GM18502 (cell line): Measurements from ENCODE around the gene DBP.
"Not testable (repeated sequence)": the region's sequence is repeated elsewhere in the genome, so short reads cannot be mapped to it uniquely, and the experiment has no call there.

Source experiments
- ATAC-seq: cut with Tn5 transposase; IDR thresholded peaks from one replicate; pipeline ENCODE4 v1.9.1; 2021; ENCODE audit warnings: mild to moderate bottlenecking; ENCODE audit not compliant: unreplicated experiment, poor library complexity

Gene DBP

DNA sequence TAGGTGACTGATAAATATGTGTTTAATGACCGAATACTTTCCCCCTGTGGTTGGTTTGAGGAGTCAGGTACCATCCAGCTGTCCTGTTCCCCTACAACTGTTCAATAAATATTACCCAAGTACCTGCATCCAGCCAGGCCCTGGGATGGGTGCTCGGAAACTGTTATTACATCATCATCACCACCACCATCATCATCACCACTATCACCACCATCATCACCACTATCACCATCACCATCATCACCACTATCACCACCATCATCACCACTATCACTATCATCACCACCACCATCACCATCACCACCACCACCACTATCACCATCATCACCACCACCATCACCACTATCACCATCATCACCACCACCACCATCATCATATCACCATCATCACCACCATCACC, 31.6 kb upstream of the DBP start:
- ATAC-seq: no peak

GRCh38 chr19:48668332-48668731, 31.2 kb upstream of the DBP start:
- no peak for ATAC-seq

DNA sequence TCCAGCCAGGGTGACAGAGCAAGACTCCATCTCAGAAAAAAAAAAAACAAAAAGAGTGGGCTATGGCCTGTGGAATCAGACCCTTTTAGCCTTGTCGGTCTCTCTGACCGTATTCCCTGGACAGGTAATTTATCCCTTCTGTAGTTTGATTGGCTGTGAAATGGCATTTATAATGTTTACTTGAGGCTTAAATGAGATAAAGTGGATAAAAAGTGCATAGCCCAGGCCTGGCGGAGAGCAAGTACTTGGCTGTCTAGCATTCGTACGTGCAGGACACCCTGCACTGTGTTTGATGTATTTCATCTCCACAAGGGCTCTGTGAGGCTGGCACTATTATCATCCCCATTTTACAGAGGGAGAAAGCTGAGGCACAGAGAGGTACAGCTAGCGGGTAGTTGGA, 28.6 kb upstream of the DBP start:
- no peak for ATAC-seq

DNA sequence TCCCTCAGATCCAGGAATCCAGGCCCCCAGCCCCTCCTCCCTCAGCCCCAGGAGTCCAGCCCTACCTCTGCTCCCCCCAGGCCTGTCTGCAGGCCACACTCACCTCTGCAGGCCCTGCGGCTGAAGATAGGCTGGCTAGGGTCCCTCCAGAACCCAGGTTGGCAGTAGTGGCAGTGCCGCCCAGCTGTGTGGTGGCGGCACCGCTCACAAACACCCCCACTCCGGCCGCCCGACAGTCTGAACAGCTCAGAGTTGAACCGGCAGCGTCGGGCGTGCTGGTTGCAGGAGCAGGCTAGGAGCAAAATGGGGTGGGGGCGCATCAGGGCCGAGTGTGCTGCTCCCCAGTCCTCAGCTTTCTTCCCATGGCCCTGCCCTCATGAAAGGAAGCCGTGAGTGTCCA, 27.3 kb upstream of the DBP start:
- no peak for ATAC-seq

DNA sequence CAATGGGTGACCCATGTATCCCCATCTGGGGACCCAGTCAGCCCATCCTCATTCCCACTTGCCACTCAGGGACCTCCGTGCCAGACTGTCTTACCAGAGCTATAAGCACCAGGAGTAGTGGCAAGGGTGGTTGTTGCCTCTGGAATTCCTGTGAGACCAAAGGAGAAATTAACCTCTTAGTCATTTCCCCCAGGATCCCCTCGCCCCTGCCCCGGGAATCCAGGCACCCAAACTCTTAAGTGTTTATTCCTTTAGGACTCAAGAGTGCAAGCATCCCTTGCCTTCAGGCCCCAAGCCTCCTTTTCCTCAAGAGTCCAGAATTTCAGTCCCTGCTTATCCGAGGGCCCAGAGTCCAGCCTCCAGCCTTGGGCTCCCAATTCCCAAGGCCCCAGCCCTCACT, 26.5 kb upstream of the DBP start:
- ATAC-seq: no peak

DNA sequence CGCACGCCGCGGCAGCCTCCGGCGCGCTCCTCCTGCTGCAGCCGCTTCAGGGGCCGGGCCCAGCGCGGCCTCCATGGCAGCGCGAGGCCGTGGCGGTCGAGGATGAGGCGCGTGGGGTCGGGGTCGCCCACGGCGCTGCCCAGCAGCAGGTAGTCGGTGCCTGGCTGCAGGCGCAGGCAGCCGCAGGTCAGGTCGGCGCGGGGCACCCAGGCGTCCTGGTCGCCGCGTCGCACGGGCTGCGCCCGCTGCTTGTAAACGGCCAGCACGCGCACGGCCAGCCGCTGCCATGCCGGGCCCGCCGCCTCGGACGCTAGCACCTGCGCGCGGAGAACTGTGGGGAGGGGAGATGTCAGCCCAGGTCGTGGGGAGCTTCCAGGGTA, 24.5 kb upstream of the DBP start:
- ATAC-seq: no peak

GRCh38 chr19:48660852-48661710, 23.9 kb upstream of the DBP start:
- ATAC-seq: peak; percentile 86

DNA sequence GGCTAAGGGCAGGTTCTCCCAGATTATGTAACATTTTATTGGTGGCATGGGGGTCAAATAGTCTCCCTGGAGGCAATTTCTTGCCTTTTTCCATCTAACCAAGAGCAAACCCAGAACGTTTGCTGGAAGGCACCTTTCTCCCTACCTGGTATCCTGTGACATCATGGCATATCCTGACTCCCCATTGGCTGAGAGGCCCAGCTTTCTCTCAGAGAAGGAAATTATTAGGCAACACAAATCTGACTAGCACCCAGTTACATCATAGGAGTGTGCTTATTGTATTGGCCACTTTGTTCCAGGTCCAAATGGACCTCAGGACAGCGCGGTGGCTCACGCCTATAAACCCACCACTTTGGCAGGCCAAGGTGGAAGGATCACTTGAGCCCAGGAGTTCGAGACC, 22.6 kb upstream of the DBP start:
- ATAC-seq: no peak

DNA sequence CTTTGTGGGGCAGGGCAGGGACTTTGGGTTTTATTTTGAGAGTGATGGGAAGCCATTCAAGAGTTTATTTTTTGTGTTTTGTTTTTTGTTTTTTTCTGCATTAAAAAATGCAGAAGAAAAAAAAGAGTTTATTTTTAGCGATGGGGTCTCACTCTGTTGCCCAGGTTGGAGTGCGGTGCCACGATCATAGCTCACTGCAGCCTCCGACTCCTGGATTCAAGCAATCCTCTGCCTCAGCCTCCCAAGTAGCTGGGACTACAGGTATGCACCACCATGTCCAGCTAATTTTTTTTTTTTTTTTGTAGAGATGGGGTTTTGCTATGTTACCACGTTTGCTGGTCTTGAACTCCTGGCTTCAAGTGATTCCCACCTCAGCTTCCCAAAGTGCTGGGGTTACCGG, 21.3 kb upstream of the DBP start:
- no peak for ATAC-seq

- ATAC-seq: not testable (repeated sequence)
Observed at GRCh38 chr19:48657828-48658227, 20.6 kb upstream of the DBP start.

DNA sequence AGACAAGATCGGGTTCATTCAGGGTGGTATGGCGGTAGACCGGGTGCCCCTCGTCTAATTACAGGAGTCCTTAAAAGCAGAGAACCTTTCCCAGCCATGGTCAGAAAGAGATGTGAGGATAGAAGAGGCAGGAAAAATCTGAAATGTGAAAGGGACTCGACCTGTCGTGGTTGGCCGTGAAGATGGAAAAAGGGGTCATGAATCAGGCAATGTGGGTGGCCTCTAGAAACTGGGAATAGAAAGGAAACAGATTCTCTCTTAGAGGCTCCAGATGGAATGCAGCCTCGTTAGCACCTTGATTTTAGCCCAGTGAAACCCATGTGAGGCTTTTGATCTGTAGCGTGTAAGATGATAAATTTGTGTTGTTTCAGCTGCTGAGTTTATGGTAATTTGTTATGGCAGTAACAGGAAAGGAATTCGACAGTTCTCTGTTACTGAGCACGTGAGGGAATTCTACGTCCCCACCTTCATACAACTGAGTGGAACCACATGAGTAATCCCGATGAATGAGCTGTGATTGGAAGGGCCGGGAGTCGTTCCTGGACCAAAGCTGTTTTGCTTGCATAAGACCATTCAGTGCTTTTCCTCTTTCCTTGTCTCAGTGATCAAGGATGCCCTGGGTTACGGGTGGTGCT, 19.8 kb upstream of the DBP start:
- ATAC-seq: no peak

DNA sequence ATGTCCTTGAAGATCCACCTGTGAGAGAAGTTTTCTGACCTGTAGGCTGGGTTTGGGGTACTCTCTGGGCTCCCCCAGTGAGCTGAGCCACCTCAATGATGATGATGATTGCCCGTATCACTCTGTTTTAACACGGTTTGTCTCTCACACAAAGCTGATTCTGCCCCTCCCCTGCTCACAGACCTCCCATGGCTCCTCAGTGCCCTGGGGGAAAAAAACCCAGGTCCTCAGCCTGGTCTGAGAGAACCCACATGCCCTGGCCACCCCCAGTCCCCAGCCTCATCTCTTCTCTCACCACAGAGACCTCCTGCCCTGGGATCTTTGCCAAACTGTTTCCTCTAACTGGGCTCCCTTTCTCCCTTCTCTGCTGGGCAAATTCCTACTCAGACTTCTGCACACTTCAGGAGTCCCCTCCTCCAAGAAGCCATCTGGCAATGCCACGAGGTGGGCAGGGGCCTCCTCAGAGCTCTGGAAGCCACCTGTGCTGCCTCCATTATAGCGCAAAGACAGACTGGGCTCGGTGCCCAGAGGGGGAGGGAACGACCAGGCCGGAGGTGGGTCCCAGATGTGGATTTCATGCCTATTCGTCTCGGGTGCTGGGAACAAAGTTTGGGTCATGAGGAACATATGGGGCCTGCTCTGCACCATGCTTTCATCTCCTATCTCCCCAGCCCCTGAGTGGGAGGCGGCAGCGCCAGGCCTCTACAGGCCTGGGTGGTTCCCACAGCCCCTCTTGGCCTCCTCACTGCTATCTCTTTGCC, 17.3 kb upstream of the DBP start:
- no peak for ATAC-seq

DNA sequence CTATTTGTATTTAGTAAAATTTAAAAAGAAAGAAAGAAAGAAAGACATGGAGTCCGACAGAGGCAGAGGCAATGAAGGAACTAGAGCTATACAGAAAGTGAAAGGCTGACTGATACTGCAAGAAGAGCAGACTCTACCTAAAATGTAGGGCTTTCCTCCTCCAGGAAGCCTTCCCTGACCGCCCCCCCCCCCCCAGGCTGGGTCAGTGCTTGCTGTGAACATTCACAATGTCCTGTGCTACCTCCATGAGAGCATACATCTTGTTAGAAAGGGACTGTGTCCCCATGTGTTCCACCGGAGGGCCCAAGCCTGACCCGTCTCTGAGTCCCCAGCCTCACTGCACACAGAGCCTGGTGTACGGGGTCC, 14.5 kb upstream of the DBP start:
- no peak for ATAC-seq

- ATAC-seq: no peak
Observed at GRCh38 chr19:48650974-48651682, 13.9 kb upstream of the DBP start.

DNA sequence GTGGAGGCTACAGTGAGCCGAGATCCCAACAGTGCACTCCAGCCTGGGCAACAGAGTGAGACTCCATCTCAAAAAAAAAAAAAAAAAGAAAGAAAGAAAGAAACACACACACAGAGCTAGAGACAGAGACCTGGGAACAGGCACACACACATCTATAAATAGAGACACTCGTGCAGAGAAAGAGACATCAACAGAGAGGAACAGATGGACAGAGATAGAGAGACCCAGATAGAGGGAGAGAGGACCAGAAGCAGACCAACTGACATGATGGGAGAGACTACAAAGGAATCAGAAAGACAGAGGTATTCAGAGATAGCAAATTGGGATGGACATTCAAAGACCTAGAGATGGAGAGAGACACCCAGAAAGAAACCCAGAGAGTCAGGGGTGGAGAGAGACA, 11.0 kb upstream of the DBP start:
- no peak for ATAC-seq

DNA sequence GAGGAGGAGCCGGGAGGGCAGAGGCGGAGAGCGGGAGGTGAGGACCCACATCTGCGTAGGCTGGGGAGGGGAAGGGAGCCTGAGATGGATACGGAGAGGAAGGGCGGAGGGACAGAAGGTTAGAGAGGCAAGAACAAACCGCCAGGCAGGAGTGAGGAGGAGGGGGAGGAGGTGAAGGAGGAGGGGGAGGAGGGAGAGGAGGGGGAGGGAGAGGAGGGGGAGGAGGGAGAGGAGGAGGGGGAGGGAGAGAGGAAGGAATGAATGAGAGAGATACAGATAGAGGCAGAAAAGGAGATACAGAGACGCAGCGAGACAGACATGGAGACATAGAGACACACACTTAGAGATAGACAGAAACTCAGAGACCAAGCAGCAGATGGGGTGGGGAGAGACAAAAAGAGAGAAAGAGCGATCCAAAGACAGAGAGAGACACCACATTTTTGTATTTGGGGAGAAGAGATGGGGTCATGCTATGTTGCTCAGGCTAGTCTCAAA, 9.6 kb upstream of the DBP start:
- ATAC-seq: no peak

DNA sequence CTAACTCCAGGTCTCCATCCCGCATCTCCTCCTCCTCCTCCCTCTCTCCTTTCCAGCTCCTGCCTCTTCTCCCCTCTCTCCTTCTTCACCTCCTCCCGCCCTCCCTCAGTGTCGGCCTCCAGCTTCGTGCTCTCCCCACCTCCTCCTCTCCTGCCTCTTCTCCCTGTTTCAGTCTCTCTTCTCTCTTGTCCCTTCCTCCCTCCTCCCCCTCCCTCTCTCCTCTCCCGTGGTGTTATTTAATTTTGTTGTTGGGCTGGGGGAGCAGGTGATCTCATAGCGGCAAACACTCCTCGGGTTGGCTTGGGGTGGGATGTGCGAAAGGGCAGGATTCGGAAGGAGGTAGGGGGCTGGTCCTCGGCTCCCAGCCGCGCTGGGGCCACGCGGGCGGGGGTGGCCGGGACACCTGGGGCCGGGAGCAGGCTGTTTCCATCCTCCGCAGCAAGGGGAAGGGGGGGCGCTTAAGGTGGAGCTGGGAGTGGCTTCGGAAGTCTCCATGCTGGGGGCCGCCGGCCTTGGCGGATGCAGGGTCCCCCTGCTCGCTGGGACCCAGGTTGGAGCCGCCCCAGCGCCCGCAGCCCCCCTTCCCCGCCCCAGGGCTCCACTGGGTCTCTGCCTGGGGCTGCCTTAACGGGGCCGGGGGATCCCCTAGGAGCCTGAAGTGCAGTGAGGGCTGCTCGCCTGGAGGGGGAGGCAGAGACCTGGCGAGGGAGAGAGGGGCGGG, 9.0 kb upstream of the DBP start, which contains the start of gene CA11:
Gene CA11 (minus strand): TSS at position 187 of the 721 bp plus-strand sequence. CDS start 555 bp downstream, outside the sequence.
- ATAC-seq: peak; percentile 79

DNA sequence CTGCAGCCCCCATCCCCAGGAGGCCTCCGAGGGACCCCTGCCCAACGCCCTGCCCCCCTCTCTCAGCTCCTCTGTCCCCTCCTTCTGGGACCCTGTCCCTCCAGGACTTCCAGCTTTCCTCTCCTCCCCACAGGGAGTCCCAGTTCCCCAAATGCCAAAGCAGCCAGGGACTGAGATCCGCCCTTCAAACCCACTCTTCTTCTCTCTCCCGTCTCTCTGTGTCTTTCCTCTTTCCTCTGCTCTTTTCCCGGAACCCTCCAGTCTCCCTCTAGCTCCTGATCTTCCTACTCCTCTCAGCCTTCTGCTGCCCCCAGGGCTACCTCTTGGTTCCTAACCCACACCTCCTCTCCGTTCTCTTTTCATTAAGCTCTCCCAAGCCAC, 8.4 kb upstream of the DBP start:
- ATAC-seq: no peak

GRCh38 chr19:48644839-48645619, 7.8 kb upstream of the DBP start:
- no peak for ATAC-seq
